GM21515 (cell line): ENCODE results near the gene HES6.

Source experiments
- ATAC-seq: cut with Tn5 transposase; IDR thresholded peaks from one replicate; pipeline ENCODE4 v1.9.1; 2021; ENCODE audit not compliant: unreplicated experiment

The HES6 gene

DNA sequence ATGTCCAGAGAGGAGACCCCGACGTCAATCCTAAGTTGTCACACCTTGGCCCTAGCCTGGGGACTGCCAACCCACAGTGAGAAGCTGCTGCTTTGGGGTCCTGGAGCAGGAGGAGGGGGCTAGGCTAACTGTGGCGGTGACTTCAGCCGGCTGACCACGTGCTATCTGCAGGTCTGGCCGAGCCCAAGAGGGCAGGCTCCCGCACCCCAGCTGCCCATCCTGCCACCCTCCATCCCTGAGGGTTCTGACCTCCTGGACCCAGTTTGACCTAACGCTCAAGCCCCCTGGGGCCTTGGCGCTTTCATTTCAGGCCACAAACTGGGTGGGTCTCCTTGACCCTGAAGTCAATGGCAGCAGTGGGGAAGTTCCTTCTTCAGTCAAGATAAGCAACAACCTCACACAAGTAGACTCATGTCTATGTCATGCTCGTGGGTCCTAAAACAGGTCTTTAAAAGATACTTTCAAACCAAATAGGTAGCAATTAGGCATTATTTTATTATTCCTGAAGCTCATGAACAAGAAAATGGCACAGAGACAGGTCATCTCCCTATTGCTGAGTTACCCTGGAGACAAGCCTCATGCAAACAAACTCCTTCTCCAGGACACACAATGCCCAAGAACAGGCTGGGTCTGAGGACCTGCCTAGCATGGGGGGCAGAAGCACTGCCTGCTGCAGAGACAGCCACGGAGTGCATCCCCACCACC is 2.3 kb downstream of the HES6 start:
- ATAC-seq: no peak

DNA sequence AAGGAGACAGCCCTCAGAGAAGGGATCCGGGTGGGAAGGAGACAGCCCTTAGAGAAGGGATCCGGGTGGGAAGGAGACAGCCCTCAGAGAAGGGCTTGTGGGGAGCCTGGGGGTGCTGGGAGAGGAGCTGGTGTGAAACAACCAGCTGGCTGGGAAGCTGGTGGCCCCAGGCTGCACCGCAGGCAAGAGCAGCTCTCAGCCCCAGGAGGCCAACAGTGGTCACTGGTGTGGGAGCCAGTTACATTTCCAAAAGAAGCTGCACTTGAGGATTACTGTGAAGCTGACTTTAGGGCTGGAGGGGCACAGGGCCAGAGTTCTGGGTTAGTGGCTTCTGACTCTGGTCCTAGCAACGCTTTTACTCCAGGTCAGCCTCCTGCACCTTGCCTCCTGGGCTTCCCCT is 3.3 kb downstream of the HES6 start:
- ATAC-seq: no peak

DNA sequence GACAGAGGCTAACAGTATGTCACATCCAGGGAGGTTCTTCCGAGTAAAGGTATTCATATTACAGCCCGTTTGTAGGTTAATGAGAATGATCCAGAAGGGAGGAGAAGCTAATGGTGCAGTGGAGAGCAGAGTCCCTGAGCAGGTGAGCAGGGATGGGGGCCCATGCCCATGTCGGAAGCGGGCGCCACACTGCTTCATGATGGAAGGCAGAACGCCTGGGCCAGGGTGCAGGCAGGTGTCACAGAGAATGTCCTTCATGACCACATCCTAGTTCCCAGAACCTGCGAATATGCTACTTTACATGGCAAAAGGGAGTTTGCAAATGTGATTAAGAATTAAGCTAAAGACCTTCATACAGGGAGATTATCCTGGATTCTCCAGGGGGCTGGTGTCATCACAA is 4.0 kb downstream of the HES6 start:
- ATAC-seq: no peak

DNA sequence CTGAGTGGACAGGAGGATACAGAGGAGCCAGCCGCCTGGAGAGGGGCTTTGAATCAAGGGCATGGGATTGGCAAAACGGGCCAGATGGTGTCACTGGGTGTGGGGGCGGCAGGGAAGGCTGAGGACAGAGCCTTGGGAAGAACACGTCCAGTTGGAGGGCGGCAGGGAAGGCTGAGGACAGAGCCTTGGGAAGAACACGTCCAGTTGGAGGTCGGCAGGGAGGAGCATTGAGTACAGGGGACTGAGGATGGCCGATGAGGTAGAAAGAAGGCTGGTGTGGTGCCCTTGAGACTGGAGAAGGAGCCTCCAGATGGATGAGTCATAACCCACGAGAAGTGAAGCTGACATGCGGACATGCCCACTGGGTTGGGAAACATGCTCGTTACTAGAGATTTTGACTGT is 4.5 kb downstream of the HES6 start:
- ATAC-seq: no peak

DNA sequence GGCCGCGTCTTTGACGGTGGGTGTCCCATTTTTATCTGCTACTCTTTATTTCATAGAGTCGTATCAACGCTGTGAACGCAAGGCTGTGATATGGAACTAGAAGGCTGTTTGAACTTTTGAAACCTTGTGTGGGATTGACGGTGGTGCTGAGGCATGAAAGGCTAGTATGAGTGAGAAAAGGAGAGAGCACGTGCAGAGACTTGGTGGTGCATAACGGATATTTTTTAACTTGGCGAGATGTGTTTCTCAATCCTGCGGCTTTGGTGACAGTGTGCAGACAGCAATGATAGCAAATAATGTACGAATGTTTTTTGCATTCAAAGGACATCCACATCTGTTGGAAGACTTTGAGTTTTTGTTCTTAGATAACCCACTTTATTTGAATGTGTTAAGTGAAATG is 6.2 kb downstream of the HES6 start:
- no peak for ATAC-seq

- ATAC-seq: no peak
These were observed 8.0 kb downstream of the HES6 start for GRCh38 chr2:238231809-238232208.

DNA sequence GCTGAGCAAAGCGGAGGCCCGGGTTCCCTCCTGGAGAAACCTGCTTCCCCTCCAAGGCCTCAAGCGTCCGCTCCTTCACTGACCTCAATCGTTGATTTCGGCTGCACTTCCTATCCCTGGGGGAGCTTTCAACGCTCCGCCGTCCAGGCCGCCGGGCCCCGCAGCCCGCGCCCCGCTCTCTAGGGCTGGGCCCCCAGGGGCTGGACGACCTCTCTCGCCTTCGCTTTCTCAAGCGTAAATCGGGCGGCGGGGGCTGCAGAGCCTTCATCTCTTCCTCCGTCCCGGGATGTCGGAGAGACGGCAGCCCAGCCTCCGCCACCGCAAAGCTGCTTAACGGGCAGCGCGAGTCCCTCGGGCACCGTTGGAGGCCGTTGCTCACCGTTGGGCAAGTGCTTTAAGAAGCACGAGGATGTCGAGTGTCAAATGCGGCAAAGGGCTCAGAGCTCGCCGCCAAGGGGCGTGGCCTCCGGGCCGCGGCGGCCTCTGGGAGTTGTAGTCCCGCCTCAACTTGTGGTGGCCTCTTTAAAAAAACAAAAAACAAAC is 8.5 kb downstream of the HES6 start:
- no peak for ATAC-seq

DNA sequence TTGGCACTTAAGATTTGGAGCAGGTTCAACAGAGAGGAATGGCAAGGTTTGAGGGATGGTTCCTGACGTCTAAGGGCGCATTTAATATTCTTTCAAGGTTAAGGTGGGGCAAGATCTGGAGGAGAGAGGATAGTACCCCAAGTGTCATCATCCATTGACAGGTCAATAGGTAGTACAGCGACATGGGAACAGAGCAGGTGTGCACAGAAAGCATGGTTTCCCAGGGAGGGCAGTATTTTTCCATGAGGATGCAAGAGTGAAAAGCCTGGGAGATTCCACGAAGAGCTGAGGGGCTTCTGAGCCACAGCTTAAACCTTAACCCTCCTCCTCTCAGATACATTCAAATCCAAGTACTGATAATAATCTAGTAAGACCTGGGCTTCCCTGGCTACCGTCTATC is 9.1 kb downstream of the HES6 start:
- ATAC-seq: no peak

GRCh38 chr2:238228700-238229099 is 11.1 kb downstream of the HES6 start:
- no peak for ATAC-seq

GRCh38 chr2:238227587-238228032 is 12.2 kb downstream of the HES6 start:
- no peak for ATAC-seq

DNA sequence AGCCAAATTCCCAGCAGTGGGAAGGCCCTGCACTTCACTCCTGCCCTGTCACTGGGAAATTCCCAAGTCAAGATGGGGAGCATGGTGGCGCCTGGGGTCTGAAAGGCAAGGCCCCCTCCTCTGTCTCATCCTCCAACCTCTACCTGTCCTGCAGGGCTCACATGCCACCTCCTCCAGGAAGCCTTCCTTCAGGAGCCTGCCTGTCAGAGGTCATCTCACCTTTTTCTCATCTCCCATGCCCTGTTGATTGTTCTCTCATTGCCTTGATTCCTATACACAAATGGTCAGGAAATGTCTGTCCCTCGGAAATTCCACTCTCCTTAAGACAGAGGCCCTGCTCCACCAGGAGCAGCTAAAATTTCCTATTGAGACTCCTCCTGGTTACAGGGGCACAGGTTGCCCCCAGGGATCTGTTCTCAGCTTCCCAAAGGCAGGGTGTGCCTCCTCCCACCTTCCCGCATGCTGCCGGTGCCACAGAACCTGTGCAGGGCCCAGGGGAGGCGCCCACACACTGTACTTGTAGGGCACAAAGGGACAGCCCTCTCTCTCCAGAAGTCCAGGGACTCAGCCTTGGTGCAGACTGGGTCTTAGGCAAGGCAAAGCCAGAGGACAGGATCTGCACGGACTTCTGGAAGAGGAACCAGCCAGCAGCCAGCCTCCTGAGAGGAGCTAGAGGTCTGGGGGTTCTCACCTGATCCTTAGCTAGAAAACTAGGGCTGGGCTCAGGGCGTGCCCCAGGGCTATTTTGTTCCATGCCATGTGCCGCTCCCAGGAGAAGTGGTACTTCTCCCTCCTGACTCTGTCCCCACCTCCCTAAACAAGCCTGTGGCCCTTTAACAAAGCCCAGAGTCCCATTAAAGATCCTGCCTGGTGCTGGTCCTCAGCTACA is 12.9 kb downstream of the HES6 start:
- ATAC-seq: no peak

- no peak for ATAC-seq
These were observed 13.7 kb downstream of the HES6 start for GRCh38 chr2:238225911-238226697.

- ATAC-seq: no peak
These were observed 14.7 kb downstream of the HES6 start for GRCh38 chr2:238225121-238225520.

GRCh38 chr2:238224356-238225035 is 15.3 kb downstream of the HES6 start:
- no peak for ATAC-seq

- ATAC-seq: no peak
These were observed 18.8 kb downstream of the HES6 start for GRCh38 chr2:238220892-238221521.

DNA sequence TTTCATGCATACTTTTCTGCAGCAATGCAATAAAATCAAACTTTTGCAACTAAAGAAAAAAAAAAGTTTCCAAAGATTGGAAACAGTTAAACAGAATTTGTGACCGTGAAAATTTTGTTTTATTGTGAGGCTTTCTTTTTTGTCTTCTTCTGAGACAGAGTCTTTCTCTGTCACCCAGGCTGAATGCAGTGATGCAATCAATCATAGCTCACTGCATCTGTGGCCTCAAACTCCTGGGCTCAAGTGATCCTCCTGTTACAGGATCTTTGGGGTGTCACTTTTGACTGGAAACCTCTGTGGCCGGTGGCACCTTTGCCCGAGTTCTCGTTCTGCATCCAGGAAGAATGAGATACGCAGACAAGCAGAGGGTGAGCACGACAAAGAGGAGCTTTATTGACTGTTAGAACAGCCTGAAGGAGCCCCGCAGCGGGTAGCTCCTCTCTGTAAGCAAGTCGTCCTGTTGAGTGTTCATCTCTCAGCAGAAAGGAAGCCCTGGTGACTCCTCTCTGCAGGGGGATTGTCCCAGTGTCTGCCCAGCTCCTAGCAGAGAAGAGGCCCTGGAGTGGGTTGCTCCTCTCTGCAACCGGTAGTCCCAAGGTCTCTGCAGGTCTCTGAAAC is 19.5 kb downstream of the HES6 start:
- ATAC-seq: no peak

- no peak for ATAC-seq
These were observed 23.1 kb downstream of the HES6 start for GRCh38 chr2:238216651-238217184.

DNA sequence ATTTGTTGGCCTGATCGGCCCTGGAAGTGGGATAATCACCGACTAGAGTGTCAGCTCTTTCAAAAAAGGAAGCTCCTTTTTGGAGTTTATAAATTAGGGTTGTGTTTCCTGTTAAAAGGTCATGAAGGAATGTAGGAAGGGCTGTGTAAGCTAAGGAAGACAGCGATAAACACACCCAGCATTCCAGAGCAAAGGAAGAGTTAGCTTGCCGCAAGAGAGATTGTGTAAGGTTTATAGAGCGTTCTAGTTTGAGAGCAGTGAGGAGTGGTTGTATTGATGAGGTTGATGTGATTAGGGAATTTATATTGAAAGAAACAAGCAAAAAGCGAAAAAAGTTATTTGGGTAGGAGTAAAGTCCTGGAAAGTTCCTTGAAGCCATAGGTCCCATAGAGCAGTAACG is 32.8 kb downstream of the HES6 start:
- no peak for ATAC-seq

- ATAC-seq: no peak
These were observed 35.7 kb downstream of the HES6 start for GRCh38 chr2:238203973-238204683.
